Erythroblast (primary cell): ENCODE results near the gene FIBP.

ENCODE experiments used
- DNase-seq, 2 experiments: peaks; one replicate each; lab custom pipeline; 2025; lab: John Stamatoyannopoulos, UW
- GATA1 ChIP-seq: IDR thresholded peaks from 2 replicates; pipeline ENCODE4 v1.6.1; 2011; ENCODE audit warnings: low read depth, mild to moderate bottlenecking, control low read depth, low read length, moderate library complexity
- POLR2A ChIP-seq: IDR thresholded peaks from 2 replicates; pipeline ENCODE4 v1.6.1; 2011; ENCODE audit warnings: mild to moderate bottlenecking, low read length

Gene FIBP

DNA sequence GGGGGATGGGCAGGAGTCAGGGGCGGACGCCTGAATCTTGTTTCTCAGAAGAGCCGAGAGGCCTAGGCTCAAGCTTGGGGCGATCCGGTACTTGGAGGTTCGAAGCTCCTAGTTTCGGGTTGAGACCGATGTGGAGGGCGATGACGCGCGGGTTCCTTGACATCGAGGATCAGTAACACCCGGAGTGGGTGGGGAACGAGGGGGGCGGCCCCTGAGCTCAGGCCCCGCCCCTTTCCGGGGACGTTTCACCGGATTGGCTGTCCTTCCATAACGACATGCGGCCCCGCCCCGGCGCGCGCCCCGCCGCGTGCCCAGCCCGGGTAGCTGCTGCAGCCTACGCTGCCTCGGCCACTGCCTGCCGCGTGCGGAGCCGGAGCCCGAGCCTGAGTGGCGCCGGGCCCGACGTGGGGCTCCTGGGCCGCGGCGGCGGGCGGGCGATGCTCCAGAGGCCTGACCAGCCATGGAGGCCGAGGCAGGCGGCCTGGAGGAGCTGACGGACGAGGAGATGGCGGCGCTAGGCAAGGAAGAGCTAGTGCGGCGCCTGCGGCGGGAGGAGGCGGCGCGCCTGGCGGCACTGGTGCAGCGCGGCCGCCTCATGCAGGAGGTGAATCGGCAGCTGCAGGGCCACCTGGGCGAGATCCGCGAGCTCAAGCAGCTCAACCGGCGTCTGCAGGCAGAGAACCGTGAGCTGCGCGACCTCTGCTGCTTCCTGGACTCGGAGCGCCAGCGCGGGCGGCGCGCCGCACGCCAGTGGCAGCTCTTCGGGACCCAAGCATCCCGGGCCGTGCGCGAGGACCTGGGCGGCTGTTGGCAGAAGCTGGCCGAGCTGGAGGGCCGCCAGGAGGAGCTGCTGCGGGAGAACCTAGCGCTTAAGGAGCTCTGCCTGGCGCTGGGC, 2.3 kb upstream of the FIBP start, which contains the start of gene CCDC85B:
Gene CCDC85B, plus strand, starts transcription at position 350 of the 895 bp plus-strand sequence. Its CDS starts 111 bp downstream, at position 461.
- TF ChIP-seq POLR2A: peak; percentile 96
- no peak for TF ChIP-seq GATA1
- peak; percentile 97 to 99 for DNase-seq

DNA sequence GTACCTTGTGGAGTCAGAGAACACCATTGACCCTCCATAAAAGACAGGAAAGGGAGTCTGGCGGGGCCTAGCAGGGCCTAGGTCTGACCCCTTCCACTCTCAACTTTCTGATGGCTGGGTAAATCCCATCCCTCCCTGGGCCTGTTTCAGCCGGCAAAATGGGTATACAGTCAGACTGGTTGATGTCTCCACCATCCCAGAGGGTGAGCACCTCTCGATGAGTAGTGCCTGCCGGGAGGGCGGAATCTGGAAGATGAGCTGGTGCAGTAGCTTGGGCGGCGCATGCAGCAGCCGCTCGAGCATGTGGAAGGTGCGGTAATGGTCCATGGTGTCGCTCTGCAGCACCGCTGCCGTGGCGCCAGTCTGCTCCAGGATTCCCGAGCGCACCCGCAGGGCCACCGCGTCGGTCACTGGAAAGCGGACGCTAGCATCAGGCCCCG, 528 bp downstream of the FIBP start:
- no peak for DNase-seq
- no peak for TF ChIP-seq GATA1
- TF ChIP-seq POLR2A: no peak

DNA sequence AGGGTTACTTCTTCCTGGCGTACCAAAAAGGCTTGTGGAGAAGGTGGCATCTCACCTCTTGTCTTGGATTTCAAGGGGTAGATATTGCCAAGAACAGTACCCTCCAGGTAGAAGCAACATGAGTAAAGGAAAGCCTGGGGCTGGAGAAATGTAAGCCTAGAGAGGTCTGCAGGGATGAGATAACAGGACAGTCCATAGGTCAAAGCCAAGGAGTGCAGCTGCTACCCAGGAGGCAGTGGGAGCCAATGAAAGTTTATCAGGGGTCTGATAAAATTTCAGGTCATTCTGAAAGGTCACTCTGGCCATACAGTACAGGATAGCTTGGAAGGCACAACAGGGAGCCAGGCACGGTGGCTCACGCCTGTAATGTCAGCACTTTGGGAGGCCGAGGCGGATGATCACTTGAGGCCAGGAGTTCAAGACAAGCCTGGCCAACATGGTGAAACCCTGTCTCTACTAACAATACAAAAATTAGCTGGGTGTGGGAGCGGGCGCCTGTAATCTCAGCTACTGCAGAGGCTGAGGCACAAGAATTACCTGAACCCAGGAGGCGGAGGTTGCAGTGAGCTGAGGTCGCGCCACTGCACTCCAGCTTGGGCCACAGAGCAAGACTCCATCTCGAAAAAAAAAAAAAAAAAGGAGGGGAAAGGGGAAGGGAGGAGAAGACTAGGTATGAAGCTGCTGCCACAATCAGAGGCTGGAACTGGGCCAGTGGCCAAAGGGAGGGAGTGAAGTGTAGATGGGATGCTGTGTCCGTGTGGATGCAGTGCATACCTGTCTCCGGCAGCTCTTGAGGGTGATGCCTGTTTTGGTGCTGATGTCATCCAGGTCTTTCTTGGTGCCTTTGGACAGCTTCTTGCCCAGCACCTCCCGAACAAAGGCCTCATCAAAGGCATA, 1.2 kb downstream of the FIBP start:
- TF ChIP-seq GATA1 (no peak), POLR2A (no peak)
- no peak for DNase-seq

DNA sequence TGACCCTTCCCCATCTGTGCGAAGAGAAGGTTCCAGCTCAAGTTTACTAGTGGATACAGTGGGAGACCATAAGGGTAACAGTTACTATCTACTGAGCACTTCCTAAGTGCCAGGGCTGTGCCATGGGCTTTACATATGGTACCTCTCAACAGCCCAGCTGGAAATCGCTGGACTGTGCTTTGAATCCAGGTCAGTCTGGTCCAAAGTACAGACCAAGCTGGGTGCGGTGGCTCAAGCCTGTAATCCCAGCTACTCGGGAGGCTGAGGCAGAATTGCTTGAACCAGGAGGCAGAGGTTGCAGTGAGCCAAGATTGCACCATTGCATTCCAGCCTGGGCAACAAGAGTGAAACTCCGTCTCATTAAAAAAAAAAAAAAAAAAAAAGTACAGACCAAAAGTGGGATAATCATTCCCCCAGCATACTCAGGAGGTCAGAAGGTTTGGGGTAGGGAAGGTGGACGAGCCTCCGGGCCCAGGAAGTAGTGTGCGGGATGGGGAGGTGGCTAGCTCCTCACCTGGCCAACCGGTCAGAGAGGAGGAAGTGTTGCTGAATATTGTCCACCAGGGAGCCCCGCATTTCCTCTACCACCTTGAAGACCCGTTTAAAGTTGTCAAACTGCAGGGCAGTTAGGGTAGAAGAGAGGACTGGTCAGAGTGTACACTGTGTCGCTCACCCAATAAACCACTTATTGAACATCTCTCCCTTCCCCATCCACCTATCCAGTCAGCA, 2.3 kb downstream of the FIBP start:
- DNase-seq: no peak
- TF ChIP-seq POLR2A (no peak), GATA1 (no peak)

DNA sequence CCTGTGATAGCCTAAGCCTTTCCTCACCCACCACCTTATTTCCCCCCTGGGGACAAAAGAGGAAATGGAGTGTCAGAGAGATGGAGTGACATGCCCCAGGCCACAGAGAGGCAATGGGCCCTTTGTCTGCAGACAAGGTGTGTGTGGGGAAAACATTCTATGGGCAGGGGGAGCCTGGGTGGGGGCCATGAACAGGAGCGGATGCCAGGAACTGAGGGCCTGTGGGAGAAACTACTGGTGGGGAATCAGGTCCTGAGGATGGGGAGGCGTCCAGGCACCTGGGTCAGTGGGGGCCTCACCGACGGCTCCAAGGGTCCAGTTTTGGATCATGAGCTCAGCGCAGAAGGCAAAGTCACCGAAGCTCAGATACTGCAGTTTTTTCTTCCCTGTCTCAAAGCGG, 3.0 kb downstream of the FIBP start:
- TF ChIP-seq POLR2A (no peak), GATA1 (no peak)
- DNase-seq: no peak

DNA sequence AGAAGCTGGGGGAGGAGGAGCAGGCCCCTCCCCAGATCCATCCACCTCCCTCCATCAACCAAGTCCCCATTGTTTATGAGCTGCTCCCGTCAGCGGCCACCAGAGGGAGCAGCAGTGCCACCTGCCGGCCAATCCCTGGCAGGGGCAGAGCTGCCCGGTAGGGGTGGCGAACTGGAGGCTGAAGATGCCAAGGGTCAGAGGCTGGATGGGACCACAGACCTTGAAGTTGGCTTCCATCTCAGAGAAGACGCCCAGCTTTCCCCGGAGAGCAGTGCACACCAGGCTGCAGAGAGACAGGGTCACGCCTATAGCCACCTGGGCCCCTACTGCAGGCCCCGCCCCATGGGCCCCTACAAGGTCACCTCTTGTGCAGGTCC, 3.6 kb downstream of the FIBP start:
- DNase-seq: peak; percentile 84 to 91
- TF ChIP-seq POLR2A (no peak), GATA1 (no peak)

DNA sequence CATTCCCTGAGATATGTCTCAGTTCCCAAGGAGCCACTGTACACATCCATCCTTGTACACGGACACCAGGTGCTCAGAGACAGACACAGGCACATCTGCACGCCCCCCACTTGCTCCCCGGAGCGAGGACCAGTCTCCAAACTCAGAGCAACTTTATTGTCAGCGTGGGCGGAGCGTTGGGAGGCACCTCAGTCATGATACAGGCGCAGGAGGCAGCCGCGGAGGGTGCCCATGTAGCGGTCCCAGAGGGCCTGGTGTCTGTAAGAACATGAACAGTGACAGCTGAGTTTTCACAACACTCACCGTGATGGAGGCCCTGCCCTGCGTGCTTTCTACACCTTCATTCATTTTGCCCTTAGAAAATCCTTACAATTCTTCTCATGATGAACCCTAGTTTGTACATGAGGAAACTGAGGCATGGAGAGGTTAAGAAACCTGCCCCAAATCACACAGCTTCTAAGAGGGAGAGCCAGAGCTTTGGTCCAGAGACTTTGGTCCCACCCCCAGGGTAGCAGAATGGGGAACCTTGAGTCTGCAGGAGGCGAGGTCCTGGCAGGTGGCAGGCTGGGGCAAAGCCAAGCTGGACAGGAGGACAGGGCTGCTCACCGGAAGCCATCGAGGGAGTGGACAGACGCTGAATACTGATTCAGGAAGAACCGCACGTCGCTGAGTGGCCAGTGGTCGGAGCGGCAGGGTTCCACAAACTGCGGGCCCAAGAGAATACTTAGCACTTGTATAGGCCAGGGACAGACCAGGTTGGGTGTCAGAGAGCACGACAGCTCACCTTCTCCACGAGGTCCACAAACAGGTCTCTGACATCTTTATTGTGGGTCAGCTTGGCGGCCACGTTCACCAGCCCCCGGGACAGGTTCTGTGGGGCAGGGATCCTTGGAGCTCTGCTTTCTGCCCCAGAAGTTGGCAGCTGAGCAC, 4.2 kb downstream of the FIBP start:
- DNase-seq: no peak
- TF ChIP-seq GATA1: no peak
- no peak for TF ChIP-seq POLR2A

DNA sequence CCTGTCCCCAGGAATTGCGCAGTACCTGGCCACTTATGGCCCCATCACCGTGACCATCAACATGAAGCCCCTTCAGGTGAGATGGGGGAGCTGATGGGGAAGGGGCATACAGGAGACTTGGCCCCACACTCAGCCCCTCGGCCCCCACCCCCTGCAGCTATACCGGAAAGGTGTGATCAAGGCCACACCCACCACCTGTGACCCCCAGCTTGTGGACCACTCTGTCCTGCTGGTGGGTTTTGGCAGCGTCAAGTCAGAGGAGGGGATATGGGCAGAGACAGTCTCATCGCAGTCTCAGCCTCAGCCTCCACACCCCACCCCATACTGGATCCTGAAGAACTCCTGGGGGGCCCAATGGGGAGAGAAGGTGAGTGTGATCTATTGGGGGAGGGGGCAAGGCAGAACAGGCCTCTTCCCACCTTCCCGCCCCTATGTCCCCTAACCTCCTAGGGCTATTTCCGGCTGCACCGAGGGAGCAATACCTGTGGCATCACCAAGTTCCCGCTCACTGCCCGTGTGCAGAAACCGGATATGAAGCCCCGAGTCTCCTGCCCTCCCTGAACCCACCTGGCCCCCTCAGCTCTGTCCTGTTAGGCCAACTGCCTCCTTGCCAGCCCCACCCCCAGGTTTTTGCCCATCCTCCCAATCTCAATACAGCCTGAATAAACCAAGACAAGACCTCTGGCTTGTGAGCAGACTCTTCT, 5.1 kb downstream of the FIBP start:
- no peak for DNase-seq
- TF ChIP-seq GATA1 (no peak), POLR2A (no peak)

DNA sequence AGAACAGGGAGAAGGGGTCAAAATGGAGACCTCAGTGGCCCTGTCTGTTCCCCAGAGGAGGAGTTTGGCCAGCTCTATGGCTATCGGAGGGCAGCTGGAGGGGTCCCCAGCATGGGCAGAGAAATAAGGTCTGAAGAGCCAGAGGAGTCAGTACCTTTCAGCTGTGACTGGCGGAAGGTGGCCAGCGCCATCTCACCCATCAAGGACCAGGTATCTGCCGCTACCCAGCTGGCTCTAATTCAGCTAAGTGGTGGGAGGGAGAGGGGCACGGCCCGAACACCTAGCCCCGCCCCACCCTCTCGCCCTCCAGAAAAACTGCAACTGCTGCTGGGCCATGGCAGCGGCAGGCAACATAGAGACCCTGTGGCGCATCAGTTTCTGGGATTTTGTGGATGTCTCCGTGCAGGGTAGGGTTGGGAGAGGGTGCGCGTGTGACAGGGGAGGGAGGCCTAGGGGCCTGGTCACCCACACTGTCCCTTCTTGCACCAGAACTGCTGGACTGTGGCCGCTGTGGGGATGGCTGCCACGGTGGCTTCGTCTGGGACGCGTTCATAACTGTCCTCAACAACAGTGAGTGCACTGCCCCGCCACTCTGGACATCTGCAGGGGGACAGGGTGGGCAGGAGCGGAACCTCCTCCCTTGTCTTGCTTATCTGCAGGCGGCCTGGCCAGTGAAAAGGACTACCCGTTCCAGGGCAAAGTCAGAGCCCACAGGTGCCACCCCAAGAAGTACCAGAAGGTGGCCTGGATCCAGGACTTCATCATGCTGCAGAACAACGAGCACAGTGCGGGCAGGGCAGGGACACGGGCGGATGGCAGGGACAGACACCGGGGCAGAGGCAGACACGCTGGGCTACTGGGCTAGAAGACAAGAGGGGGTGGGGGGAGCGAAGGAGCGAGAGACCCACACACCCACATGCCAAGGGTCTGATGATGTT, 5.9 kb downstream of the FIBP start:
- no peak for TF ChIP-seq GATA1
- no peak for TF ChIP-seq POLR2A
- DNase-seq: no peak

DNA sequence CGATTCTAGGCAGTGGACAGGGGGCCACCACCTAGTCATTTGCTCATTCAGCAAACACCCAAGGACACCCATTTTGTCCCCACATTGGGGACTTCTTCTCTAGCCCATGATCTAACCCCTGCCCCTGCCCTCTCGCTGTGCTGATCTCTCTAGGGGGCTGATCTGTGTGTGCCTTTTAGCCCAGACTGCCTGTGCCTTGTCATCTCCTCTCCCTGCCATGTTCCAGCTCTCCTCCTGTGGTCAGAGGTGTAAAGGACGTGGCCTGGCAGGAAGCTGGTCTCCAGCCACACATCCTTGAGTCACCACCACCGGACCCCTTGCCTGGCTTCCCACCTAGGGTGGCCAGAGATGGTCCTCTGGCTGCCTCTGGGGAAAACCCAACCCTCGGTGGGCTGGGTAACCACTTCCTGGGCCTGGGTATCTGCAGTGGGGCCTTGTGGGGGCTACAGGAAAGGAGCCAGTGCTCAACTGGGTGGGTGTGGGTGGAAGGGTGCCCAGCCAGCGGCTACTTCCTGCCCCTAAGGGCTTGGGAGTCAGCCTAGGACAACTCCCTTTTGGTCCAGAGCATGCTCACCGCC, 7.3 kb downstream of the FIBP start:
- DNase-seq: no peak
- TF ChIP-seq GATA1 (no peak), POLR2A (no peak)

DNA sequence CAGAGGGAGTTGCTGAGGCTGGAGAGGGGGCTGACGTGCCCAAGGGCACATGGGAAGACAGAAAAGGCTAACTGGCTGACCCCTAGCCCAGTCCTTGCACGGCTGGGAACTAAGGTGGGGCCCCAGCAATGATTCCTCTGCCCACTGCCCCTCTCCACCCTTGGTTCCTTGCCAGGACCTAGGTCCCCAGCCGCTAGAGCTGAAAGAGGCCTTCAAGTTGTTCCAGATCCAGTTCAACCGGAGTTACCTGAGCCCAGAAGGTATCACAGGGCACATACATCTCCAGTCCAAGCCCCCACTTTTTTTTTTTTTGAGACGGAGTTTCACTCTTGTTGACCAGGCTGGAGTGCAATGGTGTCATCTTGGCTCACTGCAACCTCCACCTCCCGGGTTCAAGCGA, 8.2 kb downstream of the FIBP start:
- DNase-seq: no peak
- TF ChIP-seq GATA1 (no peak), POLR2A (no peak)
